ENCODE data around the gene TAS1R3.

The TAS1R3 gene

DNA sequence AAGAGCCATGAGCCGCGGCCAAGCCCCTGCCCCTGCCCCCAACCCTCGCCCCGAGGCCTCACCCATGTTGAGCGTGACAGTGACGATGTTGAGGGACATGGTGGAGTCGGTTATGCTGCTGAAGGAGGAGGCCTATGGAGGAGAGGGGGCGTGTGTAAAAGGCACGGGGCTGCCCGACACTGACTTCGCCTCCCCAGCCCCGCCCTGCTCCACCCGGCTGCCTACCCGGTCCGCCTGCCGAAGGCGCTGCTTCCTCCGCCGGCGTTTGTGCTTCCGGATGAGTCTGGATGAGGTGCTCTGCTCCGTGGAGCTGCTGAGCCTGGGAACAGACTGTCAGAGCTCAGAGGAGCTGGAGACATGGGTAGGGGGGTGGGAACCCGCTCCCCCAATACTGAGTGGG lies 9.1 kb downstream of the TAS1R3 start:
- no peak for DNase-seq (ENCODE audit: low spot score)

DNA sequence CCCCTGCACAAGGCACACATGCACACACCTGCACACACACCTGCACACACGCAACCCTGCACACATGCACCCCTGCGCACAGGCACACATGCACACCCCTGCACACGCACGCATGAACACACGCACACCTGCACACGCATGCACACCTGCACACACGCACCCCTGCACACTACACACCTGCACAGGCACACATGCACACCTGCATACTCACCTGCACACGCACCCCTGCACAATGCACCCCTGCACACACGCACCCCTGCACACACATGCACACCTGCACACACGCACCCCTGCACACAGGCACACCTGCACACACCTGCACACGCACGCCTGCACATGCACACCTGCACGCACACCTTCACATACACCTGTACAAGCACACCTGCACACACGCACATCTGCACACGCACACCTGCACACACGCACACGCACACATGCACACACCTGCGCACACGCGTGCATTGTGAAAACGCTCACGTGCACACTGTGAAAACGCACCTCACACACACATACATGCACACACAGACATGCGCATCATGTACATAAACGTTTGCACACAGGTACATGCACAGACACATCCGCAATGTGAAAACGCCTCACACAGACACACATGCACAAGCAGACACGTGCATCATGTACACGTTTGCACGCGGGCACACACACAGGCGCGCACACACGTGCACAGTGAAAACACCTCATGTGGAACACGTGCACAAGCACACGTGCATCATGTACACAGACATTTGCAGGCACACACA lies 9.9 kb downstream of the TAS1R3 start:
- no peak for DNase-seq (ENCODE audit: low spot score)

DNA sequence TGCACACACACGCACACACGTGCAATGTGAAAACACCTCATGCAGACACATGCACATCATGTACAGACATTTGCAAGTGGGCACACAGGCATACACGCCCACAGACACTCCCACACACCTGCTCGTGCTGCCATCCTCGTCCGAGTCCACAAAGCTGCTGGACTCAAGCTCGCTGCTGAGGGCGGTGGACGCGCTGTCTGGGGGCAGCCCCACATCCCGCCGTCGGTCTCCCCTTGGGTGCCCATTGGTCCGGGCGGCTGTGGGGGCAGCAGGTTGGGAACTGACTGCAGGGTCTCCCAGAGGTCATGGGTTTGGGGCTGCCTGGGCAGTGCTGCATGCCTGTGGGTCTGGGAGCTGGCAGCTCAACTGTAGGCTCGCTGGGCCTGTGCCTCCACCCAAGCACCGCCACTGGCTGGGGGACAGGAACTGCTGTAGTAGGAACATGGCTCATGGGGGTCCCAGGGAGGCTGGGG lies 10.5 kb downstream of the TAS1R3 start:
- no peak for DNase-seq (ENCODE audit: low spot score)

DNA sequence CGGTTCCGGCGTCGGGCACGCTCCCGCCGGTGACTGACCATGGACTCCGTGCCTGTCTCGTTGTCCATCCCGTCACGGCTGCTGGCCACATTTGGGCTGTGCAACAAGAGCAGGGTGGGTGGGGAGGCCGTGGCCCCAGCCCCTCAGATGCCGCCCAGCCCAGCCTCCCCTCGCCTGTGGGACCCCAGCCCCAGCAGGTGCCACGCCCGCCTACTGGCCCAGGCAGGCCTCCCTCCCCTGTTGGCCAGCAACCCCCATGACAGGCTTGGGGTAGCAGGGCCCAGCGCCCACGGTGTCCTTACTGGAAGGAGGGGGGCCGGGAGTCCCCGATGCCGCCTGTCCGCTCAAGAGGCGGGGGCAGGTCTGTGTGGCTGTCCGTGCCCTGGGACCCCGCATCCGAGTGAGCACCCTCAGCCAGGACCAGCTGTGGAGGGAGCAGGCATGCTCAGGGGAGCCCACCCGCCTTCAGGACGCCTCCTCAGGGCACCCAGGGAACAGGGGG lies 11.0 kb downstream of the TAS1R3 start:
- DNase-seq (ENCODE audit: low spot score): no peak

DNA sequence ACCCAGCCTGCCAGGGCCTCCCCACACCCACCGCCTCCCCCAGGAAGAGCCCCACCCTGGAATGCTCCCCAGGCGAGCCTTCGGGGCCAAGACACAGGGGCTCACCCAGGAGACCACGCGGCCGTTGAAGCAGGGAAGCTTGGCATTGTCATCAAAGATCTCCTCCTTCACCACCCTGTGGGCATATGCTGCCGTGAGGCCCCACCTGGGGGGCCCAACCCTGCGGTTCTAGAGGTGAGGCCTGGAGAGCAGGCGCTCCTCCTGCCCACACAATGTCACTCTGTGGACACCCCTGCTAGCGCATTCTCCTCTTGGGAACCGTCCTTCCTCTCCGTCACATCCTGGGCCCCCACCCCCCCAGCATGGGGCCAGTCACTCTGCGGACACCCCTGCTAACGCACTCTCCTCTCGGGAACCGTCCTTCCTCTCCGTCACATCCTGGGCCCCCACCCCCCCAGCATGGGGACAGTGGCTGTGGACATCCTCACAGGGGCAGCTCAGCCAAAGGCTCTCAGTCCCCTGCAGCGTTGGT lies 11.6 kb downstream of the TAS1R3 start:
- no peak for DNase-seq (ENCODE audit: low spot score)

DNA sequence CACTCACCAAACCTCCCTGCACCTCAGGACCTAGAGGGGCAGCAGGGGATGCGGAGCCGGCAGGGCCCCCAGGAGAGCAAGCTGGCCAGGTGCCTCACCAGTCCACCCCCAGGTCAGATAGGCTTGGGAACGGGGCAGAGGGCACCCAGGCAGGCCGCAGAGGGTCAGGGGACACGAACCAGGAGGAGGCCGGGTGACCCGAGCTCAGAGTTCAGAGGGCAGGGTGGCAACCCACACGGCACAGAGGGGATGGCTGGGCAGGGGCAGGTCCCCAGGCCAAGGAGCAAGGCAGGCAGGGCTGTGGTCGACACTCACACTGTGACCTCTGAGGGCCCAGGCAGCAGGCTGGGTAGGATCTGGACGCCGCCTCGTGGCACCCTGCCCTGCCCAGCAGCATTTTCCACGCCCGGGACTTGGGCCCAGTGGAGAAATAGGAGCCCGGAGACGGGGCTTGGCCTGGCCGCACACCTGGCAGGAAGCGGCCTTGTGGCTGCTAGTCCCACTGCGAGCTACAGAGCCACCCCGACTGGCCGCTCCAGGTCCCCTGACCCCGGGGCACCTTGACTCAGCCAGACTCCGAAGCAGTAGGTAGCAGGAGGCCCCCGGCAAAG lies 12.8 kb downstream of the TAS1R3 start:
- no peak for DNase-seq (ENCODE audit: low spot score)

DNA sequence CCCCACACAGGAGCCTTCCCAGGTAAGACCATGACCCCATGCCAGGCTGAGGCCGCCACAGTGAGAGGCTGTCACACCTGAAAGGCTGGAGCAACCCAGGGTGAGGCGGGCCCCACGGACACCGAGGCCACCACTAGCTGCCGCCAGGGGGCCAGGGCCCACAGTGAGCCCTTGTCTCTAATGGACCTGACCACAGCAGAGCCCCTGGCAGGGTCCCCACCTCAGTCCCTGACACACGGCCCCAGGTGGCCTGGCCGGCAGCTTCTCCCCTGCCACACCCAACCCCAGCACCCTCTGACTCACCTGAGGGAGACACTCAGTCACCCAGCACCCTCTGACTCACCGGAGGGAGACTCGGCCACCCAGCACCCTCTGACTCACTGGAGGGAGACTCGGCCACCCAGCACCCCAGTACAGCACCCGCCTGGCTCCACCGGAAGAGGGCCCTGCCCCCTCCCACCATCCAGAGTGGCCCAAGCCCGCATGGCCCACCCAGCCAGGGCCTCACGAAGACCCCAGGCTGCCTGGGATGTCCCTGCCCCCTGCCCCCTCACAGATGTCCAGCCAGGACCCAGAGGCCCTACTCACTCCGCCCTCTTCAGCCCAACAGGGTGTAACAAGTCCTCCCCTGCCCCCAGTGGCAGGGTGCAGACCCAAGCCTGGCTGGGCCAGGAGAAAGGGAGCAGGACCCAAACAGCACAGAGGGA lies 13.7 kb downstream of the TAS1R3 start:
- DNase-seq (ENCODE audit: low spot score): peak; percentile 96

DNA sequence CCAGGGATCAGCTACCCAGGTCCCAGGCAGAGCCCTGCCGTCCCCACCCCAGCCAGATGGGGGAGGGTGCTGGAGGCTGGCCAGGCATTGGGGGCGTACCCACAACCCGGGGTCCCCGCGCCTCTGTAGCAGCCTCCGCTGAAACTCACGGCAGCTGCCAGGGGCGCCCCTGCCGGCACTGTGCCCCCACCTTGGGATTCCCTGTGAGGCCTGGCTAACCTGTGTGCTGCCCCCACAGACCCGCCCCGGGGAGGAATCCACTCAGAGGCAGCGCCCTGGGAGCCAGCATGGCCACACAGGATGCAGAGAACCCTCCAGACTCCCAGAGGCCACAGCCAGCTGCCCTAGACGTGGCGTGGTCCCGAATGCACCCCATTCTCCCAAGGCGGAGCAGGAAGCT lies 14.3 kb downstream of the TAS1R3 start:
- DNase-seq (ENCODE audit: low spot score): no peak

DNA sequence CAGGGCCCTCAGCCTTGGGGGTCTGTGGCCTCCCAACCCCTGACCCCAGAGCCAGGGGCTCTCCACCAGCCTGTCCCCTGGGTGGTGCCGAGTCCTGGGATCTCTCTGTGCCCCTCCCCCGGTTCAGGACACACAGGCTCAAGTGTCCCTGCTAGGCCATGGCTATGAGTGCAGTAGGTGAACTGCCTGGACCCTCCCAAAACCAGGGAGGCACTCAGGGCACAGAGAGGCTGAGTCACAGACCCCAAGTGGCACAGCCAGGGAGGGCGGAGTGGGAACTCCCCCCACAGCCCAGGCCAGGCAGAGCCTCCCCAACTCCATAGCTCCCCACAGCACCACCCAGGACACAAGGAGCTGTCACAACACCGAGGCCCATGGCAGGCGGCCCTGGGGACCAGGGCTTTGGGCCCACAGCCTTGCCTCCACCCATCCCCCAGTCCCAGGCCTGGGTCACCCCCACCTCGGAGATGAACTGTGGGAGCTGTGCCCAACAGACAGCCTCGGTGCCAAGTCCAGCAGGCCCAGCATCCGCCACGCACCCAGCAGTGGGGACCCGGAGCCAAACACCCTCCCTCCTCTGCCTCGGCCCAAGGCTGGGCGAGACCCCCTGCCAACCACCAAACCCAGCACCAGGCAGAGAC lies 14.9 kb downstream of the TAS1R3 start:
- no peak for DNase-seq (ENCODE audit: low spot score)

DNA sequence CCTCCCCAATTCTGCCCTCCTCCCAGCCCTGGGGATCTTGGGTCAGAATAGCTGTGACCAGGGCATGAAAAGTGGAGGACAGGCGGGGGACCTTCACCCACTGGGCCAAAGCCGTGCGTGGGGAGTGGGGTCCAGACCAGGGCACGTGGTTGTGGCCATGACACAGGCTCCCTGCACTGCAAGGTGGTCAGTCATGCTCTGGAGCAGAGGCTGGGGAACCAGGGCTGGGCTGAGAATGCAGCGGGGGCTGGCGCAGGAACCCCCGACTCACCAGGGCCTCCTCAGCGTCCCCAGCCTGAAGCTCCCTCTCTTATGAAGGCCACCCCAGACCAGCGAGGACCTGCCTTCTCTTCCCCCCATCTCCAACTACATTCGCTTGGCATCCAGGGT lies 15.4 kb downstream of the TAS1R3 start:
- DNase-seq (ENCODE audit: low spot score): no peak

GRCh38 chr1:1347026-1347595 lies 16.0 kb downstream of the TAS1R3 start:
- DNase-seq (ENCODE audit: low spot score): no peak

DNA sequence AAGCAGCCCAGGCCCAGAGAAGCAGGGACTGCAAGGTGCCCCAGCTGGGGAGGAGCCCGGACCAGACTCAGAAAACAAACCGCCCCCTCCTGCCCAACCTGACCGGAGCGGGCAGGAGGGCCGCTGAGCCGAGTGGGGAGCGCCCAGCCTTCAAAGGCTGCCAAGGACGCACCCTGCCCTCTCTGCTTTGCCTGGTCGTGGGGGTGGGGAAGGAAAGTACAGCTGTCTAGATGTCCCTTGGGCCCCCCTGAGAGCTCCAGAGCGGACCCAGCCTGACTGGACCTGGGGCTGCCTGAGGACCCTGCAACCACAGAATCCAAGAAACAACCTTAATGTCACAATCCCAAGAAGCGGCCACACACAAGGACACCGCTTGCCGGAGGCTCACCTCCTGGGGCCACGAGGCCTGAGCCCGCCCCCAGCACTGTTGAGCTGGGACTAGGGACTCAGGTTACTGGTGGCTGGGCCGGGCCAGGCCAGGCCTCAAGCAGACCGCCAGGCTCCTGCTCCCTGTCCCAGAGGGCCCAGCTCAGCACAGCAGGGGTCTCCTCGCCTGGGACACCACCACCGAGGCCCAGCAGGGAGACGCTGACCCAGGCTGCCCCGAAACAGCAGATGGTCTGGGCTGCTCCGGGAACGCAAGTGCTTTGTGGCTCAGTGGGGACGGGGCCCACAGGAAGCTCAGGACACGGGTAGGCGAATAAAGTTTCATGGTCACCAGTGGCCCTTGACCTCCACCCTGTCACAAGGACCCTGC lies 16.8 kb downstream of the TAS1R3 start:
- DNase-seq (ENCODE audit: low spot score): peak; percentile 92

DNA sequence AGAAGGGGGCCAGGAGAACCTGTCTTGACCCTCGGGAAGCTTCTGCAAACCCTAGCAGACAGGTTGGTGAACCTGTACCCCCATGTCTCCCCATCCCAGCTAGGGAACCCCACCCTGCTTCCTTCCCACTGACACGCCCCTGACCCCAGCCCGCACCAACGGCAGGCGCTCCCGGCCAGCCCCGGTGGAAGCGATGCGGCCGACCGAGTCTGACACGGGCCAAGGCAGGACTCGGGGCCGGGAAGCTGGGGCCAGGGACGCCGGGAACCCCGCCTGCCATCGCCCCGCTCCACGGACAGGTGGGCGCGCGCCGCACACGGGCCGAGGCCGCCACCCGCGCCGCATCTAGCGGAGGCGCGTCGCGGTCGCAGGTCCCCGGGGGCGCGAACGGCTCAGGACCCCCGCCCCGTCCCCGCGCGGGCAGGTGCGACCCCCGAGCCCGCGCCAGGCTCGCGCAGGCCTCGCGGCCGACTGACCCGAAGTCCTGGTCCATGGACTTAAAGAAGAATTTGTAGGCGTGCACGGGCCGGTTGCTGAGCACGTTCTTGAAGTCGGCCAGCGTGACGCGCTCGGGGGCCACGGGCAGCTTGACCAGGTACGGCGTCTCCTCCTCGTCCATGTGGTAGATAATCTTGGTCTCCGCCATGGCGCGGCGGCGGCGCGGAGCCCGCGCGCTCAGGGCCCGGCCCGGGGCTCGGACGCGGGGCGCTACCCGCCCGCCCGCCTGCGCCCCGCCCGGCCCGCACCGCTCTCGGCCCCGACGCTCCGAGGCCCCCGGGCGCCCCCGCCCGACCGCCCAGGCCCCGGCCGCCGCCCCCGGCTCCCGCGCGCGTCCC lies 17.6 kb downstream of the TAS1R3 start:
- no peak for DNase-seq (ENCODE audit: low spot score)

DNA sequence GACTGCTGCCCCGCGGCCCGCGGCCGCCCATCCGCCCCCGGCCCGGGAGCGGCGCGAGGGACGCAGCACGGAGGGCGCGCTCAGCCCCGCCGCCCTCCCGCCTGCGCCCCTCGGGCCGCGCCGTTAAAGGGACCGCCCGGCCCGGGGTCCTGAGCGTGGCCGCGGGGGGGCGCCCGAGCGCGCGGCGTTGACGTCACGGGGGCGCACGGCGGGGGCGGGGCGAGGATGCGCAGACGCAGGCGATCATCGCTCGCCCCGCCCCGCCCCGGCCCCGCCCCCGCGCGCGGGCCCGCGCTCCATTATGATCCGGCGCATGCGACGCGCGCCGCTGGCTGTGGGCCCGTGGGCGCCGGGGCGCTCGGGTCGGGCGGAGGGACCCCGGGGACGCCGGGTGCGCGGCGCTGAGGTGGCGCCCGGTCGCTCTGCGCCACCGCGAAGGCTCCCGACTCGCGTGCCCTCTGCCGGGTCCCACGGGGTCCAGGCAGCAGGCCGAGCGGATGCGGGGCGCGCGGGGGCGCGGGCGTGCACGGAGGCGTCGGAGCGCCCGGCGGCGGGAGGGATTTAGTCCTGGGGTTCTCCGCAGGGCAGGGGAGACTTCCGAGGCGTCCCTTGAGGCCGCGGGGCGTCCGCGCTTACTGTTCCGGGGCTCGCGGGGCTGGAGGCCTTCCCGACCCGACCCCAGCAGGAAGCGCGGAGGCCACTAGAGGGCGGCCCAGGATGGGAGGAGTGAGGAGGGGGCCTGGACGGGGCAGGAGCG lies 18.4 kb downstream of the TAS1R3 start, which contains the start of gene DVL1:
DVL1 (minus strand) TSS at position 163 of the 757 bp plus-strand sequence. CDS start 353 bp downstream, outside the sequence.
- peak; percentile 92 for DNase-seq (ENCODE audit: low spot score)

- no peak for DNase-seq (ENCODE audit: low spot score)
Observed at GRCh38 chr1:1351511-1352427, 20.7 kb downstream of the TAS1R3 start.

- no peak for DNase-seq (ENCODE audit: low spot score)
Observed at GRCh38 chr1:1352786-1353388, 21.8 kb downstream of the TAS1R3 start.

- no peak for DNase-seq (ENCODE audit: low spot score)
Observed at GRCh38 chr1:1353389-1354151, 22.5 kb downstream of the TAS1R3 start.

All from HuH-7.5 (cell line).